MM.1S (cell line): ENCODE results near the gene TGM6.

ENCODE experiments used
- DNase-seq: peaks from one replicate; pipeline ENCODE4 v3.0.0-alpha.2; 2015
- H2AFZ ChIP-seq: fragments of 300-600 bp; sonication (generic); 2 replicates; pipeline ENCODE4 v1.6.0; 2016; ENCODE audit warnings: antibody characterized with exemption, low read length
- H3F3A ChIP-seq: fragments of 300-600 bp; sonication (generic); 2 replicates; pipeline ENCODE4 v1.6.1; 2016; ENCODE audit warnings: mild to moderate bottlenecking, antibody characterized with exemption, low read length, moderate library complexity, mixed read lengths; ENCODE audit not compliant: insufficient read depth
- H3K27ac ChIP-seq: fragments of 300-600 bp; sonication (generic); 2 replicates; pipeline ENCODE4 v1.5.1; 2016; ENCODE audit warnings: mild to moderate bottlenecking, low read length
- H3K27me3 ChIP-seq: fragments of 300-600 bp; sonication (generic); replicated peaks from 2 replicates; pipeline ENCODE4 v1.6.0; 2016; ENCODE audit warnings: low read length; ENCODE audit not compliant: insufficient read depth
- H3K36me3 ChIP-seq: fragments of 300-600 bp; sonication (generic); replicated peaks from 2 replicates; pipeline ENCODE4 v1.6.1; 2016; ENCODE audit warnings: mild to moderate bottlenecking, low read length, mixed read lengths; ENCODE audit not compliant: insufficient read depth
- H3K4me1 ChIP-seq: fragments of 300-600 bp; sonication (generic); 2 replicates; pipeline ENCODE4 v1.6.1; 2016; ENCODE audit warnings: low read length, mixed read lengths
- H3K4me2 ChIP-seq: fragments of 300-600 bp; sonication (generic); 2 replicates; pipeline ENCODE4 v1.6.0; 2016; ENCODE audit warnings: low read depth, low read length
- H3K4me3 ChIP-seq: fragments of 300-600 bp; sonication (generic); 2 replicates; pipeline ENCODE4 v1.5.1; 2016; ENCODE audit warnings: low read length, mixed read lengths
- H3K79me2 ChIP-seq: fragments of 300-600 bp; sonication (generic); 2 replicates; pipeline ENCODE4 v1.6.1; 2016; ENCODE audit warnings: mixed run types, low read length, mixed read lengths
- H3K9ac ChIP-seq: fragments of 300-600 bp; sonication (generic); 2 replicates; pipeline ENCODE4 v1.6.1; 2016; ENCODE audit warnings: low read length, mixed read lengths
- H3K9me2 ChIP-seq: fragments of 300-600 bp; sonication (generic); replicated peaks from 2 replicates; pipeline ENCODE4 v1.6.1; 2016; ENCODE audit warnings: mild to moderate bottlenecking, low read length, mixed read lengths; ENCODE audit not compliant: insufficient read depth
- H3K9me3 ChIP-seq: fragments of 300-600 bp; sonication (generic); replicated peaks from 2 replicates; pipeline ENCODE4 v1.6.1; 2016; ENCODE audit warnings: mild to moderate bottlenecking, low read length, mixed read lengths; ENCODE audit not compliant: insufficient read depth
- H4K20me1 ChIP-seq: fragments of 300-600 bp; sonication (generic); 2 replicates; pipeline ENCODE4 v1.6.1; 2016; ENCODE audit warnings: mild to moderate bottlenecking, low read length, moderate library complexity, mixed read lengths; ENCODE audit not compliant: insufficient read depth
- CTCF ChIP-seq: fragments of 300-600 bp; sonication (generic); IDR thresholded peaks from 2 replicates; pipeline ENCODE4 v1.5.1; 2016; ENCODE audit warnings: antibody characterized with exemption, low read length, mixed read lengths
- EZH2 ChIP-seq: fragments of 300-600 bp; sonication (generic); optimal IDR thresholded peaks from 2 replicates; pipeline ENCODE3; 2017; ENCODE audit warnings: low read depth, mild to moderate bottlenecking, antibody characterized with exemption, low read length, mixed read lengths
- EZH2phosphoT487 ChIP-seq: fragments of 300-600 bp; sonication (generic); IDR thresholded peaks from 2 replicates; pipeline ENCODE4 v1.6.1; 2018; ENCODE audit warnings: antibody characterized with exemption, low read length

Gene TGM6

GRCh38 chr20:2455771-2456497 is 75.2 kb downstream of the TGM6 start:
- H3K4me3 ChIP-seq = no peak overlapping the region
- TF ChIP-seq CTCF = no peak
- TF ChIP-seq EZH2phosphoT487 = no peak
- no peaks in the 10 kb centered on the region for H4K20me1 ChIP-seq

GRCh38 chr20:2458919-2459499 is 78.3 kb downstream of the TGM6 start:
- Histone ChIP-seq H3K4me2 (no peak overlapping the region), H3K36me3 (peaks cover 32% of the 10 kb centered on the region), H3K4me3 (no peak overlapping the region), H3K27ac (no peak overlapping the region), H2AFZ (no peak overlapping the region), H3K9ac (no peak overlapping the region), H4K20me1 (no peaks in the 10 kb centered on the region), H3K27me3 (no peaks in the 10 kb centered on the region), H3K79me2 (peaks cover 13% of the 10 kb centered on the region; the same call in 1 of the 2 replicates), H3K9me2 (no peaks in the 10 kb centered on the region), H3F3A (peaks cover 23% of the 10 kb centered on the region; the same call in 1 of the 2 replicates), H3K9me3 (no peaks in the 10 kb centered on the region), H3K4me1 (no peaks in the 10 kb centered on the region)
- TF ChIP-seq CTCF (no peak), EZH2 (no peak), EZH2phosphoT487 (no peak)
- DNase-seq = no peak

More at GRCh38 chr20:2455771-2456497, 75.2 kb downstream of the TGM6 start:
- DNase-seq = no peak
- Histone ChIP-seq H3K27ac (no peak overlapping the region), H3K4me2 (no peak overlapping the region), H2AFZ (no peak overlapping the region), H3K27me3 (no peaks in the 10 kb centered on the region), H3K9ac (no peak overlapping the region), H3K36me3 (peaks cover 8% of the 10 kb centered on the region; the same call in 1 of the 2 replicates), H3K79me2 (no peaks in the 10 kb centered on the region), H3F3A (peaks cover 12% of the 10 kb centered on the region; the same call in 1 of the 2 replicates), H3K9me3 (no peaks in the 10 kb centered on the region), H3K4me1 (no peaks in the 10 kb centered on the region), H3K9me2 (no peaks in the 10 kb centered on the region)

- Histone ChIP-seq H3K4me2 (no peak overlapping the region), H3K4me3 (no peak overlapping the region), H3K4me1 (no peaks in the 10 kb centered on the region), H3K27me3 (no peaks in the 10 kb centered on the region), H3K79me2 (peaks cover 22% of the 10 kb centered on the region), H3K27ac (no peak overlapping the region), H2AFZ (no peak overlapping the region), H3F3A (peaks cover 26% of the 10 kb centered on the region; the same call in 1 of the 2 replicates), H3K9me3 (no peaks in the 10 kb centered on the region), H4K20me1 (0 out of 2 replicates have a peak, but pooled peaks cover 3% of the 10 kb centered on the region), H3K36me3 (peaks cover 37% of the 10 kb centered on the region), H3K9ac (no peak overlapping the region), H3K9me2 (no peaks in the 10 kb centered on the region)
- no peak for DNase-seq
- TF ChIP-seq CTCF = no peak
- no peak for TF ChIP-seq EZH2phosphoT487
- no peak for TF ChIP-seq EZH2
Measured at GRCh38 chr20:2459981-2460751, 79.5 kb downstream of the TGM6 start.
